ENCODE results near the gene CDKN1A. TPM values are rescaled to one million over a fixed set of nuclear protein-coding genes. Genes with fewer than 3 reads are reported as not detected.

CDKN1A gene
- total RNA-seq, 1 donor from 2014 or later: 48.4 TPM

GRCh38 chr6:36677753-36678487 lies 594 bp upstream of the CDKN1A start:
- peak overlapping the region; percentile 92 for H3K27ac Mint-ChIP-seq (ENCODE audit: unreplicated experiment)
- H3K27me3 Mint-ChIP-seq (ENCODE audit: unreplicated experiment): peaks cover 11% of the 10 kb centered on the region
- peak overlapping the region; percentile 89 for H3K4me3 Mint-ChIP-seq (ENCODE audit: unreplicated experiment)
- no peak for DNase-seq (ENCODE audit: low spot score)
- TF ChIP-seq, protein P1, sequence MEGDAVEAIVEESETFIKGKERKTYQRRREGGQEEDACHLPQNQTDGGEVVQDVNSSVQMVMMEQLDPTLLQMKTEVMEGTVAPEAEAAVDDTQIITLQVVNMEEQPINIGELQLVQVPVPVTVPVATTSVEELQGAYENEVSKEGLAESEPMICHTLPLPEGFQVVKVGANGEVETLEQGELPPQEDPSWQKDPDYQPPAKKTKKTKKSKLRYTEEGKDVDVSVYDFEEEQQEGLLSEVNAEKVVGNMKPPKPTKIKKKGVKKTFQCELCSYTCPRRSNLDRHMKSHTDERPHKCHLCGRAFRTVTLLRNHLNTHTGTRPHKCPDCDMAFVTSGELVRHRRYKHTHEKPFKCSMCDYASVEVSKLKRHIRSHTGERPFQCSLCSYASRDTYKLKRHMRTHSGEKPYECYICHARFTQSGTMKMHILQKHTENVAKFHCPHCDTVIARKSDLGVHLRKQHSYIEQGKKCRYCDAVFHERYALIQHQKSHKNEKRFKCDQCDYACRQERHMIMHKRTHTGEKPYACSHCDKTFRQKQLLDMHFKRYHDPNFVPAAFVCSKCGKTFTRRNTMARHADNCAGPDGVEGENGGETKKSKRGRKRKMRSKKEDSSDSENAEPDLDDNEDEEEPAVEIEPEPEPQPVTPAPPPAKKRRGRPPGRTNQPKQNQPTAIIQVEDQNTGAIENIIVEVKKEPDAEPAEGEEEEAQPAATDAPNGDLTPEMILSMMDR (IDR thresholded peaks at IDR 0.05; ENCODE audit: unreplicated experiment): no peak
- no peaks in the 10 kb centered on the region for H3K9me3 Mint-ChIP-seq (ENCODE audit: unreplicated experiment)
- H3K36me3 Mint-ChIP-seq (ENCODE audit: low read depth, unreplicated experiment): peaks cover 5% of the 10 kb centered on the region
- H3K4me1 Mint-ChIP-seq (ENCODE audit: unreplicated experiment): peaks cover 39% of the 10 kb centered on the region

GRCh38 chr6:36679043-36679833 lies 724 bp downstream of the CDKN1A start:
- Mint-ChIP-seq H3K4me1 (ENCODE audit: unreplicated experiment) (peaks cover 36% of the 10 kb centered on the region), H3K27ac (ENCODE audit: unreplicated experiment) (peak overlapping the region; percentile 72), H3K27me3 (ENCODE audit: unreplicated experiment) (peaks cover 11% of the 10 kb centered on the region), H3K36me3 (ENCODE audit: low read depth, unreplicated experiment) (peaks cover 10% of the 10 kb centered on the region), H3K9me3 (ENCODE audit: unreplicated experiment) (no peaks in the 10 kb centered on the region), H3K4me3 (ENCODE audit: unreplicated experiment) (peak overlapping the region; percentile 97)
- peak; percentile 42 for DNase-seq (ENCODE audit: low spot score)
- TF ChIP-seq, protein P1 (IDR thresholded peaks at IDR 0.05; ENCODE audit: unreplicated experiment): no peak

- Mint-ChIP-seq H3K36me3 (ENCODE audit: low read depth, unreplicated experiment) (peaks cover 23% of the 10 kb centered on the region), H3K4me3 (ENCODE audit: unreplicated experiment) (peak overlapping the region; percentile 33), H3K27ac (ENCODE audit: unreplicated experiment) (no peak overlapping the region), H3K27me3 (ENCODE audit: unreplicated experiment) (peaks cover 11% of the 10 kb centered on the region), H3K4me1 (ENCODE audit: unreplicated experiment) (peaks cover 29% of the 10 kb centered on the region), H3K9me3 (ENCODE audit: unreplicated experiment) (no peaks in the 10 kb centered on the region)
- TF ChIP-seq, protein P1 (IDR thresholded peaks at IDR 0.05; ENCODE audit: unreplicated experiment): no peak
- DNase-seq (ENCODE audit: low spot score): no peak
Measured at GRCh38 chr6:36682328-36683144, 4.0 kb downstream of the CDKN1A start.

- DNase-seq (ENCODE audit: low spot score): no peak
- Mint-ChIP-seq H3K27ac (ENCODE audit: unreplicated experiment) (no peak overlapping the region), H3K36me3 (ENCODE audit: low read depth, unreplicated experiment) (peaks cover 23% of the 10 kb centered on the region), H3K4me1 (ENCODE audit: unreplicated experiment) (peaks cover 22% of the 10 kb centered on the region), H3K4me3 (ENCODE audit: unreplicated experiment) (peak overlapping the region; percentile 76), H3K9me3 (ENCODE audit: unreplicated experiment) (no peaks in the 10 kb centered on the region), H3K27me3 (ENCODE audit: unreplicated experiment) (peaks cover 7% of the 10 kb centered on the region)
- TF ChIP-seq, protein P1 (IDR thresholded peaks at IDR 0.05; ENCODE audit: unreplicated experiment): no peak
Measured at GRCh38 chr6:36683145-36683655, 4.7 kb downstream of the CDKN1A start.

Data from endothelial cell (in vitro differentiated cells).